Cerebellar cortex (tissue), 1 donor: Measurements from ENCODE around the gene RNF152.

ENCODE experiments used
- DNase-seq: peaks from one replicate; pipeline ENCODE4 v3.0.0-alpha.2; 2015; ENCODE audit warnings: low spot score

The RNF152 gene

GRCh38 chr18:61853855-61854254, 39.0 kb downstream of the RNF152 start:
- DNase-seq = no peak

- DNase-seq = no peak
Observed at GRCh38 chr18:61852496-61852895, 40.3 kb downstream of the RNF152 start.

GRCh38 chr18:61851940-61852451, 40.8 kb downstream of the RNF152 start:
- no peak for DNase-seq

GRCh38 chr18:61851279-61851678, 41.5 kb downstream of the RNF152 start:
- DNase-seq = no peak

GRCh38 chr18:61850756-61851155, 42.1 kb downstream of the RNF152 start:
- DNase-seq = no peak

GRCh38 chr18:61847164-61847791, 45.5 kb downstream of the RNF152 start:
- DNase-seq = no peak

GRCh38 chr18:61845197-61845596, 47.6 kb downstream of the RNF152 start:
- DNase-seq = no peak

GRCh38 chr18:61844726-61845125, 48.1 kb downstream of the RNF152 start:
- DNase-seq = no peak

- DNase-seq = no peak
Observed at GRCh38 chr18:61842146-61842545, 50.7 kb downstream of the RNF152 start.

GRCh38 chr18:61841706-61842105, 51.1 kb downstream of the RNF152 start:
- no peak for DNase-seq

GRCh38 chr18:61840324-61840723, 52.5 kb downstream of the RNF152 start:
- no peak for DNase-seq

GRCh38 chr18:61838521-61838920, 54.3 kb downstream of the RNF152 start:
- no peak for DNase-seq

- no peak for DNase-seq
Observed at GRCh38 chr18:61833978-61834377, 58.8 kb downstream of the RNF152 start.

GRCh38 chr18:61833387-61833786, 59.4 kb downstream of the RNF152 start:
- DNase-seq = peak; percentile 14

- DNase-seq = peak; percentile 26
Observed at GRCh38 chr18:61832858-61833257, 59.9 kb downstream of the RNF152 start.

- peak; percentile 68 for DNase-seq
Observed at GRCh38 chr18:61831071-61831470, 61.7 kb downstream of the RNF152 start.

- peak; percentile 28 for DNase-seq
Observed at GRCh38 chr18:61829108-61829507, 63.7 kb downstream of the RNF152 start.

- DNase-seq = no peak
Observed at GRCh38 chr18:61827591-61827990, 65.2 kb downstream of the RNF152 start.

- peak; percentile 15 for DNase-seq
Observed at GRCh38 chr18:61825386-61825785, 67.4 kb downstream of the RNF152 start.

- peak; percentile 17 for DNase-seq
Observed at GRCh38 chr18:61824733-61825363, 68.0 kb downstream of the RNF152 start.

- peak; percentile 42 for DNase-seq
Observed at GRCh38 chr18:61823595-61823994, 69.2 kb downstream of the RNF152 start.

- DNase-seq = no peak
Observed at GRCh38 chr18:61822879-61823278, 69.9 kb downstream of the RNF152 start.

- peak; percentile 57 for DNase-seq
Observed at GRCh38 chr18:61821748-61822147, 71.1 kb downstream of the RNF152 start.

- peak; percentile 32 for DNase-seq
Observed at GRCh38 chr18:61820882-61821281, 71.9 kb downstream of the RNF152 start.
